C4-2B (cell line): Measurements from ENCODE around the gene AGBL1.

Experiments used
- H3K27ac ChIP-seq: fragments of 450-650 bp; 2 replicates; pipeline ENCODE4 v1.5.1; 2017
- ZFX ChIP-seq: fragments of 450-650 bp; IDR thresholded peaks from 2 replicates; pipeline ENCODE4 v1.6.1; 2017
- TF ChIP-seq, protein P1 (sequence below): fragments of 450-650 bp; conservative IDR thresholded peaks from 2 replicates; pipeline ENCODE4 v1.5.1; 2017; ENCODE audit warnings: mild to moderate bottlenecking

The AGBL1 gene

DNA sequence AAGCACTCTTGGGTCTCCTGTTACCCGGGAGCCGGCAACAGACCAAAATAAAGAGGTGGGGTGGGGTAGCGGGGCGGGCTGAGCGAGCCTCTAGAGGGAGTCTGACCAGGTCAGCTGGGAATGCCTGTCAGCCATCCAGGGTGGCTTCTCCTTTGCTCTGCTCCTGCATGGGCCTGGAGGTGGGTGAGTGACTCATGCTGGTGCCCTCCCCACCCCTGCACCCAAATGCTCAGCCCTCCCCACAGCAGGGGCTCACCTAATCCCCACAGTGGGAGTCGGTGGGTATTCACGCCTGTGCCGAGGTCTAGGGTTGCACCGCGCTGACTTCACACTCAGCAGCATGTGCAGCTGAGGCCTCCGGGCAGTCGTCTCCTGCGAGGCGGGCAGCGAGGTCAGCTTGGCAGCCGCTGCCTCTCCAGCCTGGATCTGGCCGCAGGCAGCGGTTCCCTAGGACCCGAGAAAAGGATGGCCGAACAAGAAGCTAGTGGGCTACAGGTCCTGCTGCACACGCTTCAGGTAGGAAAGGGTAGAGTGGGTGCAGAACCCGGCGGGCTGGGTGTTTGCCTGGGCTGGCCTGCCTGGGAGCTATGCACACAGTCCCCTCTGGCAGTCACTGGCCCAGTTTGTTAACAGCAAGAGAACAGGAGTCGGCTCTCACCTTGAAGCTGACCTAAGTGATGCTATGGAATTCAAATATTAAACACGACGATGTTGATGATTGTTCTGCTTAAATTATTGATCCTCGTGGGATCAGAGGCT is at the start of gene AGBL1:
Gene AGBL1 (plus strand): TSS at position 364 of the 759 bp plus-strand sequence.
- TF ChIP-seq, protein P1, sequence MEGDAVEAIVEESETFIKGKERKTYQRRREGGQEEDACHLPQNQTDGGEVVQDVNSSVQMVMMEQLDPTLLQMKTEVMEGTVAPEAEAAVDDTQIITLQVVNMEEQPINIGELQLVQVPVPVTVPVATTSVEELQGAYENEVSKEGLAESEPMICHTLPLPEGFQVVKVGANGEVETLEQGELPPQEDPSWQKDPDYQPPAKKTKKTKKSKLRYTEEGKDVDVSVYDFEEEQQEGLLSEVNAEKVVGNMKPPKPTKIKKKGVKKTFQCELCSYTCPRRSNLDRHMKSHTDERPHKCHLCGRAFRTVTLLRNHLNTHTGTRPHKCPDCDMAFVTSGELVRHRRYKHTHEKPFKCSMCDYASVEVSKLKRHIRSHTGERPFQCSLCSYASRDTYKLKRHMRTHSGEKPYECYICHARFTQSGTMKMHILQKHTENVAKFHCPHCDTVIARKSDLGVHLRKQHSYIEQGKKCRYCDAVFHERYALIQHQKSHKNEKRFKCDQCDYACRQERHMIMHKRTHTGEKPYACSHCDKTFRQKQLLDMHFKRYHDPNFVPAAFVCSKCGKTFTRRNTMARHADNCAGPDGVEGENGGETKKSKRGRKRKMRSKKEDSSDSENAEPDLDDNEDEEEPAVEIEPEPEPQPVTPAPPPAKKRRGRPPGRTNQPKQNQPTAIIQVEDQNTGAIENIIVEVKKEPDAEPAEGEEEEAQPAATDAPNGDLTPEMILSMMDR: no peak
- TF ChIP-seq ZFX: no peak
- H3K27ac ChIP-seq: no peak within 1 kb of the TSS

DNA sequence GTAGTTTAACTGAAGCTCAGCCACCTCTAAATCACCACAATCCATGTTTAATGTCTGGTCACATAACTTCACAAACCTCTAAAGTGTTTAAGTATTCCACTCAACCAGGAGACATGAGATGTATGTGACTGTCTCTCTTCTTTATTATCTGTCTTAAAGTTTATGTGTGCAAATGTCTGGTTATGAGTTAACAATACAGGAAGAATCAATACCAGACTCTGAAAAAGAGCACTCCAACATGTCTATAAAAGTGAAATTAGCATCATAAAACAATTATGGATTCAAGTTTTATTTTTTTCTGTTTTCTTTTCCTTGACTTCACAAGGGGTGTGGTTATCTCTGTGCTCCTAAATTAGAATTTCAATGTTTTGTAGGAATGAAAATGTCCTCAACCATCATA is 44.8 kb upstream of the AGBL1 start:
- TF ChIP-seq, protein P1: no peak
- no peak for TF ChIP-seq ZFX
- no peak overlapping the region for H3K27ac ChIP-seq

DNA sequence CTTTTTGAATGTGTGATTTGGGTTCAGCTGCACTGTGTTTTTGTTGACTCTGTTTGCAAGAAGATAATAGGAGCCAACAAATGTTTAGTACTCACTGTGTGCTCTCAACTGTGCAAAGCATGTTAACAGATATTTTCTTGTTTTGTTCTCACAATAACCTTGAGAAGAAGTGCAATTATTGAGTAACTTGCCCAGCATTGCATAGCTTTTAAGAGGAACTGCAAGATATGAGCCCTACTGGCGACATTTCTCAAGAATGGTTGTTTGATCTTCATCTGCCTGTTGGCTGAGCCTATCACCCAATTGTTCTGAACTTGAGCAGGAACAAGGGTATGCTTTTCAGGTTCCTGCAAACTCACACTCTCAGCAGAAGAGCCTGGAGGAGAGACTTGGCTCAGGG is 43.4 kb upstream of the AGBL1 start:
- no peak for TF ChIP-seq ZFX
- TF ChIP-seq, protein P1: no peak
- H3K27ac ChIP-seq: no peak overlapping the region

DNA sequence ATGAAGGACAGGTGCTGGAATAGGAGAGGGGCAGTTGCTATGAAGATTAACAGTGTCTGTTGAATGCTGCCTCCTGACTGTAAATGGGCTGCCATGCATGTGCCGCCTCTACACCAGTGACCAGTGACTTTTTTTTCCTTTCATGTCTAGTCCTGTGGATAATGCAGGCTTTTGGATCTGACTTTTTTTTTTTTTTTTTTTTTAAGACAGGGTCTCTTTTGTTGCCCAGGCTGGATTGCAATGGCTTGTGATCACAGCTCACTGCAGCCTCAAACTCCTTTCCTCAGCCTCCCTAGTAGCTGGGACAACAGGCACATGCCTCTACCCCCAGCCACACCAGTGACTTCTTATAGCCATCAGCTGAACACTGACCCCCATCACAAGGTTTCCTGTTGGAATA is 41.2 kb upstream of the AGBL1 start:
- no peak for TF ChIP-seq ZFX
- TF ChIP-seq, protein P1: no peak
- no peak overlapping the region for H3K27ac ChIP-seq

DNA sequence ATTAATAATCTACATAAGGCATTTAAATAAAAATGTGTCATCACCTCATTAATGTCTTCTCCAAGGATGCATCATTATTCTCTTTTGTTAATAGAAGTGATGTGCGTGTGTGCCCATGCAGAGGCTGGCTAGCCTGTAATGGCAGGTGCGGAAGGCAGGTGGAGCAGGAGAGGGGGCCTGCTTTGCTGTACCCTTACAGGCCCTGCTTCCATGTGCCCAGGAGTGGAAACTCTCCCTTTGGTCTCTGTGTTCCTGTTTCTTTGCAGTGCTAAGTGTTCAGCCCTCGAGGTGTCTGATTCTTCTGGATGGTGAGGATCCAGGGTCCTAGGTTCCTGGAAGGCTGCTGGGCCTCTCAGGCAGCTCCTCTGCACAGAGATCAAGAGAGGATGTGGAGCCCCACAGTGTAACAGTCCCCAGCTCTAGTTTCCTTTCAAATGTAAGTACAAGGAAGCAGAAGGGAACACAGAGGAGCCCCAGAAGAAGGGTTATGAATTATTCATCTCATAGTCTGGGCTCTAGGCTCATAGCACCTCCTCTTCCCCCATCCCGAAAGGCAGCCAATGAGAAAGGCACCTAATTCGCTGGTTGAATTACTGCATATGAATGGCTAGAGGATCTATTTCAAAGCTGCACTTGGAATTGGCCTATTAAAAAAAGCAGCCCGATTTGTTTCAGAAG is 39.2 kb upstream of the AGBL1 start:
- TF ChIP-seq, protein P1: no peak
- no peak for TF ChIP-seq ZFX
- H3K27ac ChIP-seq: no peak overlapping the region

DNA sequence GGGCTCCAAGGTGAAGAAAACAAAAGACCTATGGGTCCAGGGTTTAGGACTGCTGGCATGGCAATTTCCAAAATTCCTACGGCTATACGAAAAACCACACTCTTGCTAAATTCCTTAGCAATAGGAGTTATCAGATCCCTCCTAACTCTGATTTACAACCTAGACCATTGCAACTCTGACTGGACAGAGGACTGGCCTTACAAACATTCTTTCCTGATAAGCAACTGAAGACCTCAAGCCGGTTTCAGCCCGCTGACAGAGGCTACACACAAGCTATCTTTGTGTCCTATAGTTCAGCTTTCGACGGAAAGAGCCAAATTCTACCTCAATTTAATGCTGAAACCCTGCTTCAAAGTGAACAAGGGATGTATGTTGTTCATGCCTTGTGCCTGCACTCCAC is 38.3 kb upstream of the AGBL1 start:
- TF ChIP-seq ZFX: no peak
- TF ChIP-seq, protein P1: no peak
- H3K27ac ChIP-seq: no peak overlapping the region

DNA sequence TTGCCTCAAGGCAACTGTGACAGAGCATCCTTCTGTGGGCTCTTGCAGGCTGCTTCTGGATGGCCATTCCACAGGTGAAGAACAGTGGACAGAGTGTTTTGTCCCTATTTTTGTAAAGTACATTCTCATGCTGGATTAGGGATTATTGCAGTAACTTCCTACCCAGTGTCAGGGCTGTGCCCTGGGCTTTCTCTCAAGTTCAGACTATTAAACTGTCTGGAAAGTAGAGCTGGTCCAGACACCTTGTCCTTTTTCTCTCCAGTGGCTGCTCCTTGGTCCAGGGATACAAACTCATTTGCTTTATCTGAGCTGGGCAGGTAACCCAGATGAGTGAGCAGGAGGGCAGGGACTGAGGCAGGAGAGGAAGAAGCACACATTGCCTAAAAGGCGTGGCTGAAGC is 37.4 kb upstream of the AGBL1 start:
- no peak overlapping the region for H3K27ac ChIP-seq
- TF ChIP-seq ZFX: no peak
- TF ChIP-seq, protein P1: no peak
